ENCODE measurements around the gene COL25A1. TPM values are rescaled to one million over a fixed set of nuclear protein-coding genes. Genes with fewer than 3 reads are reported as not detected.

COL25A1 gene
- total RNA-seq, 1 experiment from 2014 or later, result not detected

DNA sequence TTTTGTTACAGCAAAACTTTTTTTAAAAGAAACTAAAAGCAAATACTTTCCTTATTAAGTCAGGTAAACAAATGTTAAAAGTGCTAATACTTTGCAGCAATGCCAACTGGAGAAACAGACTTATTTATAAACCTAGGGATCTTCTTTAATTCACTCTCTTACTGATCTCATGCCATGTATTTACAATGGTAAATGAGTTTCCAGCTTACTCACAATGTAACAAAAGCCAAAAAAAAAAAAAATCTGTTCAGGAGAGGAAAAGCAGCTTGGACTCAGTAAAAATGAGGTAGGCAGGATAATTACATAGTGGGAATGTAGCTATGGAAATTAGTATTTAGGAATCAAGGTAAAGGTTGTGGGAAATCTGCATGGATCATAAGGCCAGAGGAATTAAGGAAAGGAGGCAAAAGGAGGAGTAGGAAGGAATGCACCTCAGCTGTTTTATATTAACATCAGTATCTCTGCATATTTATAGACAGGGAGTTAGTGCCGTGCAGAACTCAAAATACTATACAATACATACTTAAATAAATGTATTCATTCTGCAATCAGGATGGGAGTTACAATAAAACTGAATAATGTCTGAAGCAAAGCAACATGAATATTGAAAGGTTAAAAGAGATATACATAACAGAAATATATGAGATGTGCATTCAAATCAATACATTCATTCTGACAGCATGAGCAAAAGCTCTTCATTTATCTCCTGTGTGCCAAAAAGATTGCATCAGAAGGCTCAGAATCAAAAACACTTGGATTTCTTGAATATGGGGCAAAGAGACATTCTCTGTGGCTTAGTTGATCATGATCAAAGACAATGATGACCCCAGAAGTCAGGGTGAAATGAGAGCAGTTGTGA is 481.7 kb downstream of the COL25A1 start:
- DNase-seq (ENCODE audit: low read depth), result no peak

DNA sequence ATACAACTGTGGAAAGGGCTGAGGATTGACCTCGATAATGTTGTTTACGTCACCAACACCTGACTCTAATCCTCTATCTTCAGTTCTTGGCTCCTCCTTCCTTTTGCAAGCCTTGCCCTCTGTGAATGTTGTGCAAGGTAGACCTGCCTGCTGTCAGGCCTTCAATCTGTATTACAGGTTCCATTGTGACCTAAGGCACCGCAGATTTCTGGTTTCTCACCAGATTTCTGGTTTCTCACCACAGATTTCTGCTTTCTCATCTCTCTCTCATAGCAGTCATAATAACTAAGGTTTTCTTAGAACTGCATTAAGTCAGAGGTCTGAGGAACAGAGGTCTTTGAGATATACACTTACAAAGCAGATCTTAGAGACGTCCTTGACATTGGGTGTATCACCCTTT is 488.1 kb downstream of the COL25A1 start:
- DNase-seq (ENCODE audit: low read depth), result no peak

DNA sequence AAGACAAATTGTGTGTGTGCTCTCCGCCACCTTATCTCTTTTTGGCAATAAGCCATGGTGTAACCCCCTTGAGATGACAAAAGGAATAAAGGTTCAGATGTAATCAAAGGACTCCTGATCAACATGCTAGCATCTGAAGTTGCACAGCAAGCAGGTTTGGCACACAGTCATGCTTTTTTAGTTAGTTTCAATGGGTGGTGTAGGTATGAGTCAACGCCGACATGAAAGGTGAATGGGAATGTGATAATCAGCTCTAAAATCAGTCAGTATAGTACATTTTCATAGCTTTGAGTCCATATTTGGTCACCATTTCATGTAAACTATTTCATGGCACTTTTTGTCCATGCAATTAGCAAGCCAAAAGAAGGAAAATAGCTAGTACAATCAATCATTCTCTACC is 489.2 kb downstream of the COL25A1 start:
- DNase-seq (ENCODE audit: low read depth), result no peak

DNA sequence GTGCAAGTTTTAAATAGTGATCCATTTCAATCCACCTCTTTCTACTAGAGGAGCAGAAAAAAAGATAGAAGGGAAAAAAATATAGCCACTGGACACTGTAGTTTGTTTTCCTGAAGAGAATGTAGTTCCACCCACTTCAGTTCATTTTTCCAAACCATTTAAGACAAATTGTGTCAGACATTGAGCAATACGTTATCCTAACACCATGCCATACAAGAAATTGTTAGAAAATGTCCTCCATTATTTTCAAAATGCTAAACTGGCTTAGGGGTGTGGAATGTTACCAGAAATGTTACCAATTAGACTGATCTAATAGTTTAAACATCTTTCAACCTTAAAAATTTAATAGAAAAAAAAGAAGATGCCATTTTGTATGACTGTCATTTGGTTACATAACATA is 491.0 kb downstream of the COL25A1 start:
- DNase-seq (ENCODE audit: low read depth), result no peak

DNA sequence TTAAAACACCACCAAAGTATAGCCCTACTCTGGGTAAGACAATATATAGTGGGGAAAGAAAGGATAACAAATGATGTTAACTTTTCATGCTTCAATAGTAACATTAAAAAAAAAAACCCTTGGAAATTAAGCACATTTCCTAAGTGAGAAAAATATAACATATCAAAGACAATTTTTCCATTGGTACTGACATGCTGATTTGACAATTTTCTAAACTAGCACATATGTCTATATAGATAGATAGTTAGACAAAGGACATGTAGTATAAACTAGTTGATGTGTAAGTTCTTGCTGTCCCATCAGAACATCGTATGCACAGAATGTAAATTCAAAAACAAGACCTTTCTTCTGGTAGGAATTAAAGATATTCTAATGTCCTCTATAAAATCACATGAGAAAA is 492.4 kb downstream of the COL25A1 start:
- no peak for DNase-seq (ENCODE audit: low read depth)

DNA sequence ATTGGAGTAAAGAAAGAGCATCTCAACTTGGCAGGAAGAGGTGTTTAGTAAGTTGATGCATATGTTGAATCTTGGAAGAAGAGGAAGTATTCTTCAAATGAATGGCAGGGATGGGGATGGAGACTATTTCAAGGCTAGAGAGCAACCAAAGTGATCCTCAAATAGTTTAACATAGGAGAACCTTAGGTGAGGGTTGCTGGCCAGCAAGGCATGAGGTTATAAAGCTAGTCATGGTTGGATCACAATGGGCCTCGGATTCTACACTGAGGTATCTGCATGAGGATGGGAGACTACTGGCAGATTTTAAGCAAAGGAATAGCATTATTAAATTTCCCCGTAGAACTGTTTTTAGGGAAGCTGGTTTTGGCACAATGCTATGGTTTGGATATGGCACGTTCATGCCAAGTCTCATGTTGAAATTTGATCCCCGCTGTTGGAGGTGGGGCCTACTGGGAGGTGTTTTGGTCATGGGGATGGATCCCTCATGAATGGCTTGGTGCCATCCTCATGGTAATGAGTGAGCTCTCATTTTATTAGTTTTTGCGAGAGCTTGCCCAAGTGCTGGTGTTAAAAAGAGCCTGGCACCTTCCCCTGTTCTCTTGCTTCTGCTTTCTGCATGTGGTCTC is 497.7 kb downstream of the COL25A1 start:
- no peak for DNase-seq (ENCODE audit: low read depth)

DNA sequence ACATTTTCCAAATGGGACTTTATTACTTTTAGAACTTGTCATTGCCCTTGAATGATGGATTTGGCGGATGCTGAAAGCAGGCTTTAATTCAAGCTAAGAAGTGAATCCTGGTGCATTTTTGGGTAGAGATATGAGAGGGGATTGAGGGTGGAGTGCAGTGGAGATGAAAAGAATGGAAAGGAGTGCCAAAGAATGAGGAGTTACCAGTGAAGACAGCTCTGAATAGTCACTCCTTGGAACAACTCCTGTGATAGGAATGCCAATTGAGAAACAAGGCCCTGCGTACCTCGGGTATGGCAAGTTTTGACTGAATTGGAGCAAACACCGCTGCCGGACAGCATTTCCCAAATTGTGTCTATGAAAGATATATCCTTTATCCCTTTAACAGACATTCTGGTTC is 503.2 kb downstream of the COL25A1 start:
- no peak for DNase-seq (ENCODE audit: low read depth)

DNA sequence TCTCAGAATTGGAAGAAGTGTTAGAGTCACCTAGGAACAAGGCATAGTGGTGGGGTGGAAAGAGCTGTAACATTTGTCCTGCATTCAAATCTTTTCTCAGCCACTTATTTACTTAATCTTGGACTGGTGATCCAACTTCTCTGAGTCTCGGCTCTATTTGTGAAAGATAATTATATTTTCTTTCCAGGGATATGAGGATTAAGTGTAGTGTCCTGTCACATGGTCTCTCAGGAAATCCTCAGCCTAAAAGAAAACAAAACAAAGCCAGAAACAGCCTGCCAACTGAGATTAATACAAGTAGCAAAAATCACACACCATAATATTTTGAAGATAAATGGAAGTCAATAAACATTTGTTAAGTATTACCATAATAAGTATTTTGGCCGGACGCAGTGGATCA is 506.3 kb downstream of the COL25A1 start:
- DNase-seq (ENCODE audit: low read depth), result no peak

DNA sequence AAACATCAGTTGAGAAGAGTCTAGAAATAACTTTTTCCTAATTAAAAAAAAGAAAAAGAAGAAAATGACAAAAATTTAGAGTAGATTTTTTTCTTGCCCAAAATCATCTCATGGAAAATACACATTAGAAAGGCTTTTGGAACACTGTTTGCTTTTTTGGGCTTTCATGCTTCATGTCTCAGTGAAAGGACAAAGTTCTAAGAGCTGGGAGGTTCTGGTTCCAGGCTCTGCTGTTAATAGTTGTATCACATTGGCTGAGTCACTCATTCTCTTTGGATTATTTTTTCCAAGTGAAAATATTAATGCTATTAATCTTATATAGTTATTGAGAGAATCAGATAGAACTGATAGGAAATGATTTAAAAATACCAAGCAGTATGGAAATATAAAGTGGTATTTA is 506.7 kb downstream of the COL25A1 start:
- DNase-seq (ENCODE audit: low read depth), result no peak

DNA sequence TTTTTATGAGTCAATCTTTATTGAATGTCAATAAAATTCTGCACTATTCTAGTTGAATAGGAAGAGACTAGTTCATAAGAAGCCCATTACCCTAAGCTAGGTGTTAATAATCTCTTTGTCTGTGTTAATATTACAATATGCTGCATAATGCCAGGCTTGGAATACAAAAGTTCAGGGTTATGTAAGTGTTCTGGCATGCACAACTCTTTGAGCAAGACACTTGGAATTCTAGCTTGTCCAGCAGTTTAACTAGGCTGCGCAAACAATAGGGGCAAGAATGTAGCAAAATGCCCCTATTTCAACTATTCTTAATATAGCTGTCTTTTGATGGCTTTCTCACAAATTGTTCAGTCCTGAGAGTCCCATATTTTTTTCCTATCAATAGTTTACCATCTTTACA is 508.3 kb downstream of the COL25A1 start:
- DNase-seq (ENCODE audit: low read depth), result no peak

DNA sequence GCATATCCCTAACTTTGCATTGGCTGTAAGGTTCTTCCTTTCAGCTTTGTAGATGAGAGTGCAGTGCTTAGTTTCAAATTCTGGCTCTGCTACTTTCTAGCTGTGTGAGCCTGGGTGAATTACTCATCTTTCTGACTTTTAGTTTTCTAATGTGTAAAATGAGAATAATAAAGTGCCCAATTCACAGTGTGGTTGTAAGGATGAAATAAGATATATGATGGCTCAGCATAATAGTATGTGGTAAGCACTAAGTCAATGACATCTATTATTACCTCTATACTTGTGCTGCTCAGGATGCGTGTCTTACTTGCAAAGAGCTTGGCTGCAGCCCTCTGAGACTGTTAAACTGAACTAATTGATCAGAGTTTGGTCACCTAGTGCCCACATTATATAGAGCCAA is 509.0 kb downstream of the COL25A1 start:
- DNase-seq (ENCODE audit: low read depth), result no peak

DNA sequence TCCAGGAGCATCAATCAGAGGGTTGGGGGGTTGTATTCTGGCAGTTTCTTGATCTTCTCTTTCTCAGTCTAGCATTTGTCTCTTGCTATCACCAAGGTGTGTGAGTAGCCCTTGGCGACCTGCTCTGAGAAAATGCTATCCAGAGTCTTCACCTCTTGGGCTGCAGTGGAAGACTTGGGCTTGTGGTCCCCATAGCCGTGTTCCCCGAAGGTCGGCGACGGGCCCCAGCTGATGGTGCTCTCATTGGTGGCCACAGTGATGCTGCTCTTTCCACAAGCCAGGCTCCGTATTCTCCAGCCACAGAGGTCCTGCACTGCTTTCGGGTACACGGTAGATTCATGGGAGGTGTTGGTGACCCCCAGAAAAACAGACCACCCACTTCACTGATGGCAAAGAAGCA is 513.7 kb downstream of the COL25A1 start:
- no peak for DNase-seq (ENCODE audit: low read depth)

DNA sequence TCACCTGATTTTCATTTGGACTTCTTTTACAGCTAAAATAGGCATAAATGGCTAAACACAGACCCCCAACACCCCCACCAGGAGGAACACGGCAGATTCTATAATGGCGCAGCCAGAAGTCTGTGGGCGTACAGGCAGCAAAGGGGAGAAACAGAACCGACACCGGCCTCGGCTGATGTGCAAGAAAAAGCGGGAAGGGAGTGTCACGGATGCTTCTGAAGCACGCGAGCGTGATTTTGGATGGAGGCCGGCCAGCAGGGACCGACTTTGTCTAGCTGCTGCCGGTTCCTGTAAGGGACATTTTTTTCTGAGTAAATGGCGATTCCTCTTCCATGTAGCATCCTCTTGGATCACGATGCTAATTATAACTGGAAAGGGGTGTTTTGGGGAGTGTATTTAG is 514.7 kb downstream of the COL25A1 start:
- DNase-seq (ENCODE audit: low read depth), result no peak

DNA sequence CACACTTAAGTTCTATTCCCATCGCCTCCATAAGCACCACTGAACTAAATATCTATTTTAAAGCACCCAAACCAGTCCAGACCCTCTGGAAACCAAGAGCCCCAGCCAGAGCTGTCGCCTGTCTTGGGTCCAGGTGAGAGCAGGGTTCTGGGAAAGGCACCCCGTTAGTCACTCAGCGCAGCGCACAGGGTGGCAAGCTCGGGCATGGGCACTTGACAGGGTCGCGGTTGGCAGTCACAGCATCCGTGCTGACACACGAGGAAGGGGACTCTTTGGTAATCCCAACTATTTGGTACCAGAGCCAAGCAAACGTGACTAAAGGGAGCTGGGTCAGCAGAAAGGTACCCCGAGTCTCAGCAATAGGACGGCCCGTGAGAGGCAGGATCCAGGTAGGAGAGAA is 515.4 kb downstream of the COL25A1 start:
- DNase-seq (ENCODE audit: low read depth), result no peak

DNA sequence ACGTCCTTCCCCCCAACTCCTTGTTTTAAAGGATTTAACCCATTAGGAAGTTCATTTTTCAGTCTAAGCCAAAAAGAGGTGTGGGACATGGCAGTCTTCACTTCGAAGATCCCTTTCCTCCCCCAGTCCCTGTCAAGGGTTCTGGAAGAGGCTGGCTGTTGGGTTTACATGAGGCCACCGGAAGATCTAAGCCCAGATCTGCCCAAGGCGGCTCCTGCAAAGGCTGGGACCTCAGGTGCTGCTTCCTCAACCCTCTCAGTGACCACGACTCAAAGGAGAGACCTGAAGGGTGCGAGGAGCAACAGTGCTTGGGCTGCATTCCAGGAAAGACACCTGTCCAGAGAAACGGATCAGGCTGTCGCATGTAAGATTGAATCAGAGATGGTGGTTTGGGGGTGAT is 516.1 kb downstream of the COL25A1 start:
- no peak for DNase-seq (ENCODE audit: low read depth)

DNA sequence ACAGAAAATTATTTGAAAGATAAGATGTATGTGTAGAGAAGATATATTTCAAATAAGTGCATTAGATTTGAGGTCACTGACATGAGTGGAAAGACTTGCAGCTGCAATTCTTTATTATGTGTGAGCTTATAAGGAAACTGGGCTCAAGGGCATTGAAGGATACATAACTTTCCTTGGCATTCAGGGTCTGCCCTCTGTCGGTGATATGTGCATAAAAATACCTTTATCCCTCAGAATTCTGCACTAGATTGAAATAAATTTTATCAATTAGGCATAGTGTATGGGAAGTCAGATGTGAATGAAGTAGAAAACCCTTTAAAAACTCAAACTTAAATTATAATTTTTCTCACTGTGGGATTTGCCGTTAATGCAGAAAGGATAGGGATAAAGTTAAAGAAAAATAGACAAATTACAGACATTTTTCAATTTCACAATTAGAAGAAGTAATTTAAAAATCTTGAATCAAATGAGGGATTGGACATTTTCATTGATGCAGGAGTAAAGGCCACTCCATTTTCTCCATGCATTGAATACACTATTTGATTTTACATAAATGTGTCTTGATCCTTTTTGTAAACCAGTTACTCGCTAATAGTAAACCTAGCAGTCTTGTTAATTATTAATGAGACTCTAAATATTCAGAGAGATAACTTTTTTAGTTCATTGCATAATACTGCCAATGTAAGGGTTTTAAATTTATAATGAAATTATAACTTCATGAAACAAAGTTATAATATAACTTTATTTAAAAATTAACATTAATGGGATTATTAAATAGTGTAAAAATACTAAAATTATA is 518.6 kb downstream of the COL25A1 start:
- peak; percentile 35 for DNase-seq (ENCODE audit: low read depth)

DNA sequence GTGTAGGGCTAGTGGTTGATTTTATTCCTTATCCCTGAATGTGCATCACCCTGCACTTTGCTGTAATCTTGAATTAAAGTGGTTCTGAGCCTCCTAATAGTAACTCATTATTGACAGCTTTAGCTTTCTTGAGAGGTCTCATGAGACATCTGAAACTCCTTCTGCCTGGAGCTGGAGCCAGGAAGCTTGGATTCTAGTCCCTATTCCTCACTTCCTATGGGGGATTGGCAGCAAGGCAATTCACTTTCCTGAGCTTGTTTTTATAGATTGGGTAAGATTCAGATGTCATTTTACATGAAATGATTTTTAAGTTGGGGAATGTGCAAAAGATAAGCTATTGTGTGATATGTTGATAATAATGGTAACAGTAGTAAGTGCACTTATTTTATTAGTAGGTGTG is 522.5 kb downstream of the COL25A1 start:
- no peak for DNase-seq (ENCODE audit: low read depth)

DNA sequence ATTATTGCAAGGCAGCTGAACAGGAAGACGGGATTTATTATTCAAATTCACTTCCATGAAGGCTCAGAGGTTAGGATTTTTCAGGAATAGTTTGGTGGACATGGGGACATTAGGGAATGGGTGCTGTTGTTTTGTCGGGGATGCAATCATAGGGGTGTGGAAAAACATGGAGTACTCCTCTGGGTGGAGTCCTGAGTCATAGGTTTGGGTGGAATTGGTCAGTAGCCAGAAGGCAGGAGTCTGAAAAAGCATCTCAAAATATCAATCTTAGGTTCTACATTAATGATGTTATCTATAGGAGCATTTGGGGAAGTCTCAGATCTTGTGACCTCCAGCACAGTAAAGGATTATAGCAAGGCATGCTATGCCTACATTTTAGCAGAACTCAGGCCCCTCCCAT is 525.1 kb downstream of the COL25A1 start:
- DNase-seq (ENCODE audit: low read depth), result peak; percentile 4

DNA sequence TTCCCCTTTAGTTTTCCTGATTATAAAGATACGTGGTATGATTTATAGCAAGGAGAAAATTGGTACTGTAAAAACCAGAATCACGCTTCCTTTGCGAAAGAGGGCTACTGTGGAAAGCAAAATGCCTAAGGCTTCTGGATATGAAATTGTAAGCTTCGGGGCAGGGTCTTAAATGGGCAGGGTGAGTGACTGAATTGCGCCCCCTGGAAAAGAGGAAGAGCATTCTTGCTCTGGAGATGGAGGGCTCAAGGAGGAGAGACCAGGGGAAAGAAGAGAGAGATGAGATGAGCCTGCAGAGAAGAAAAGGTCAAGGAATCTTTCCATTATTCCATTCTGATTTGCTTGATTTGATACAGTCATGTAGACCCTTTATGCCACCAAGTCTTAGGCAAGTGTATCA is 526.5 kb downstream of the COL25A1 start:
- DNase-seq (ENCODE audit: low read depth), result no peak

DNA sequence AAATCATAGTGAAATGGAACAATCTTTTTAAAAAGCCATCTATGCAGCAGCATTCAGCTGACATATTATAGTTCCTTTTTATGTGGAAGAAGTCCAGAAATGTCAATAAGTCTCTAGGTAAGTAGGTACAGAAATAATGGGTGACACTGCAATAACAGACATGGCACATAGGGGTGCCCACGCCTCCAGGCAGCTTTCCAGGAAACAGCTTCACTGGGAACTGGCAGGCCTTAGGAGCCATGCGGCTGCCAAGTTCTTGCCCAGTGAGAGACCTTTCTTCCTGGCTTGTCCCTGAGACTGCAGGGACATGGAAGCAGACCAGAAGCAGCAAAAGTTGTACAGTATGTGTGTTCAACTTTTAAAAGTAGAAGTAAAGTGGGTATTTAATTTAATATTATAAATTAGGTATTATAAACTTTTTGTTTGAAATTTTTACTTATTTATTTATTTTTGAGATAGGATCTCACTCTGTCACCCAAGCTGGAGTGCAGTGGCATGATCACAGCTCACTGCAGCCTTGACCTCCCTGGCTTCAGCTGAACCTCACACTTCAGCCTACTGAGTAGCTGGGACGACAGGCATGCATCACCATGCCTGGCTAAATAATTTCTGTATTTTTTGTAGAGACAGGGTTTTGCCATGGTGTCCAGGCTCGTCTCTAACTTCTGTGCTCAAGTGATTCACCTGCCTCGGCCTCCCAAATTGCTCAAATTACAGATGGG is 527.5 kb downstream of the COL25A1 start:
- DNase-seq (ENCODE audit: low read depth), result peak; percentile 2

DNA sequence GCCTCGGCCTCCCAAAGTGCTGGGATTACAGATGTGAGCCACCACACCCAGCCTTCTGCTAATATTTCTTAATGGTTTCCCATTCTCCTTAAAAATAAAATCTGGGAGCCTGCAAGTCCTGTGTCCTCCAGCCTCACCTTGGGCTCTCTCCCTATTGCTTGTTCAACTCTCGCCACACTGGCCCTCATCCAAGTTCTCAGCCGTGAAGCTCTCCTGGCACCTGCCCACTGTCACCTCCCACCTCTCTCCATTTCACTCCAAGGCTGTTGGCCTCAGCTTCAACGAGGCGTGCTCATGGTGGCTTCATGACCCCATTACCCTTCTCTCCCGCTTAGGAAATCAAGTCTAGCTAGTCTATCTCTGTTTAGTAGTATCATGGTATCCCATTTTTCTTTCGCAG is 530.1 kb downstream of the COL25A1 start:
- no peak for DNase-seq (ENCODE audit: low read depth)

DNA sequence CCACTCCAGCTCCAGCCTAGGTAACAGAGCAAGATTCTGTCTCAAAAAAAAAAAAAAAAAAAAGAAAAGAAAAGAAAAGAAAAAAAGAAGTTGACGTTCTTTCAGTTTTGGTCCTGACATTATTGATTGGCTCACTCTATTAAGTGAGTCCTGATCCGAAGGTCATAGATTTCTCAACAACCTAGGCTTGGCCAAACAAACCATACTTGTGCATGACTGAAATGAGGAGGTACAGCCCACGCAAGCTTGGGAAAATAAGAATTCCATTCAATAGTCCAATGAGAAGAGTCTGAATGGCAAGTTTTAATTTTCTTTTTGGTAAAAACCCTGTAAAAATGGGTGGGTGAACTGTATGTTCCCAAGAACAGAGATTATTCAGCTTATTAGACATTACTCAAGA is 536.4 kb downstream of the COL25A1 start:
- DNase-seq (ENCODE audit: low read depth), result no peak

All from RPMI7951 (cell line).